Breast epithelium (tissue), 3 donors: ENCODE results near the gene SQOR.

Experiments
- CTCF ChIP-seq, 3 donors: fragments of 450-650 bp; IDR thresholded peaks; one replicate each; pipeline ENCODE4 v1.5.1; 2016 to 2017; ENCODE audit warnings: antibody characterized with exemption in 3 of 3, mild to moderate bottlenecking in 3 of 3, moderate library complexity in 3 of 3
- POLR2A ChIP-seq: fragments of 450-650 bp; IDR thresholded peaks from one replicate; pipeline ENCODE4 v1.6.1; 2016; ENCODE audit warnings: antibody characterized with exemption, mild to moderate bottlenecking, moderate library complexity

- no peak for TF ChIP-seq CTCF (IDR thresholded peaks at IDR 0.05)
- TF ChIP-seq POLR2A, result no peak
Observed at GRCh38 chr15:45635763-45636292, 999 bp downstream of the SQOR start.
